ENCODE data around the gene SORBS1.

SORBS1 gene

GRCh38 chr10:95377950-95378349 lies 183.2 kb downstream of the SORBS1 start:
- Histone ChIP-seq H3K4me3 (ENCODE audit: insufficient read depth, low read length, poor library complexity, severe bottlenecking) (no peak overlapping the region), H3F3A (ENCODE audit: insufficient read depth) (no peaks in the 10 kb centered on the region), H3K36me3 (ENCODE audit: low read length) (no peaks in the 10 kb centered on the region), H3K79me2 (ENCODE audit: insufficient read depth, low read length) (no peaks in the 10 kb centered on the region), H3K9ac (ENCODE audit: low read length) (no peak overlapping the region), H3K4me2 (ENCODE audit: low read depth, low read length, poor library complexity, severe bottlenecking) (no peak overlapping the region), H2AFZ (ENCODE audit: low read depth, low read length, severe bottlenecking) (no peak overlapping the region), H3K9me2 (replicated peaks; ENCODE audit: insufficient read depth, low read length) (no peaks in the 10 kb centered on the region), H3K27ac (ENCODE audit: low read depth, low read length) (no peak overlapping the region), H3K27me3 (ENCODE audit: low read length) (no peaks in the 10 kb centered on the region), H3K9me3 (ENCODE audit: insufficient read depth, low read length) (no peaks in the 10 kb centered on the region), H4K20me1 (ENCODE audit: low read depth, low read length) (no peaks in the 10 kb centered on the region)
- TF ChIP-seq CTCF (IDR thresholded peaks at IDR 0.05; ENCODE audit: insufficient read depth, low read length, poor library complexity, severe bottlenecking) (no peak), EZH2phosphoT487 (conservative IDR thresholded peaks at IDR 0.05; ENCODE audit: low read length) (no peak)

- Histone ChIP-seq H4K20me1 (ENCODE audit: low read depth, low read length) (no peaks in the 10 kb centered on the region), H3K27me3 (ENCODE audit: low read length) (no peaks in the 10 kb centered on the region), H3K4me3 (ENCODE audit: insufficient read depth, low read length, poor library complexity, severe bottlenecking) (no peak overlapping the region), H3K79me2 (ENCODE audit: insufficient read depth, low read length) (no peaks in the 10 kb centered on the region), H3K36me3 (ENCODE audit: low read length) (no peaks in the 10 kb centered on the region), H3F3A (ENCODE audit: insufficient read depth) (no peaks in the 10 kb centered on the region), H2AFZ (ENCODE audit: low read depth, low read length, severe bottlenecking) (no peak overlapping the region), H3K9me3 (ENCODE audit: insufficient read depth, low read length) (no peaks in the 10 kb centered on the region), H3K27ac (ENCODE audit: low read depth, low read length) (no peak overlapping the region), H3K9me2 (replicated peaks; ENCODE audit: insufficient read depth, low read length) (no peaks in the 10 kb centered on the region), H3K4me2 (ENCODE audit: low read depth, low read length, poor library complexity, severe bottlenecking) (no peak overlapping the region), H3K9ac (ENCODE audit: low read length) (no peak overlapping the region)
- TF ChIP-seq CTCF (IDR thresholded peaks at IDR 0.05; ENCODE audit: insufficient read depth, low read length, poor library complexity, severe bottlenecking) (no peak), EZH2phosphoT487 (conservative IDR thresholded peaks at IDR 0.05; ENCODE audit: low read length) (no peak)
Measured at GRCh38 chr10:95375418-95375817, 185.8 kb downstream of the SORBS1 start.

DNA sequence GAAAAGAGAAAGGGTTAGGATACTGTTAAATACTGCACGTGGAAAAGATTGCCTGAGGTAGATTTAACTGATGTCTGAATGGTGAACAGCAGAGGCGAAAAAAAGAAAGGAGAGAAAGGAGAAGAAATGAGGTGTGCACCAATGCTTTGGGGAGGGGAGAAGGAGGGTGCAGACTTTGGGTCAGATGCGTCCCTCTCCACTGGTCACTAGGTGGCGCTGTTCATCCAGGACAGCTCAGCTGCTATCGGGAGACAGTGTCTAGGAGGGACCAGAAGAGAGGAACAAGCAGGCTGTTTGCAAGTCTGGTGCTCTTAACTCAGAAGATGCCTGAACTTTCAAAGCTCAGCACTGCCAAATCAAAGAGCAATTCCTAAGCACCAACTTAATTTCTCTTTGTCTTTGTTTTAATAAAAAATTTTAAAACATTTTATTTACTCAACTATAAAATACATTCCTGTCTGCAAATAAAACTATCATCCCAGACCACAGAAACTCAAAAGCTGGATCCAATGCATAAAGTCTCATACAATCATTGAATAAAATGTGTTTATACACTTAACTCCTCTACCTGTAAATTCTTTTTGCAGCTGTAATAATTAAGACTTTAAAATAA lies 186.5 kb downstream of the SORBS1 start:
- Histone ChIP-seq H3K4me3 (ENCODE audit: insufficient read depth, low read length, poor library complexity, severe bottlenecking) (no peak overlapping the region), H3K27ac (ENCODE audit: low read depth, low read length) (no peak overlapping the region), H3K4me2 (ENCODE audit: low read depth, low read length, poor library complexity, severe bottlenecking) (no peak overlapping the region), H4K20me1 (ENCODE audit: low read depth, low read length) (no peaks in the 10 kb centered on the region), H3K36me3 (ENCODE audit: low read length) (no peaks in the 10 kb centered on the region), H3F3A (ENCODE audit: insufficient read depth) (no peaks in the 10 kb centered on the region), H3K79me2 (ENCODE audit: insufficient read depth, low read length) (no peaks in the 10 kb centered on the region), H2AFZ (ENCODE audit: low read depth, low read length, severe bottlenecking) (no peak overlapping the region), H3K9me3 (ENCODE audit: insufficient read depth, low read length) (no peaks in the 10 kb centered on the region), H3K9me2 (replicated peaks; ENCODE audit: insufficient read depth, low read length) (no peaks in the 10 kb centered on the region), H3K9ac (ENCODE audit: low read length) (no peak overlapping the region), H3K27me3 (ENCODE audit: low read length) (no peaks in the 10 kb centered on the region)
- no peak for TF ChIP-seq EZH2phosphoT487 (conservative IDR thresholded peaks at IDR 0.05; ENCODE audit: low read length)
- TF ChIP-seq CTCF (IDR thresholded peaks at IDR 0.05; ENCODE audit: insufficient read depth, low read length, poor library complexity, severe bottlenecking): peak; percentile 82

All from SU-DHL-6 (cell line).